NCI-H524 treated with DMSO at 0.1 percent for 48 hours (cell line): ENCODE results near the gene MTURN.

ENCODE experiments used
- DNase-seq: peaks from one replicate; lab custom pipeline; 2025; lab: John Stamatoyannopoulos, UW

Gene MTURN

GRCh38 chr7:30162133-30162532 is 27.3 kb downstream of the MTURN start:
- DNase-seq: no peak

DNA sequence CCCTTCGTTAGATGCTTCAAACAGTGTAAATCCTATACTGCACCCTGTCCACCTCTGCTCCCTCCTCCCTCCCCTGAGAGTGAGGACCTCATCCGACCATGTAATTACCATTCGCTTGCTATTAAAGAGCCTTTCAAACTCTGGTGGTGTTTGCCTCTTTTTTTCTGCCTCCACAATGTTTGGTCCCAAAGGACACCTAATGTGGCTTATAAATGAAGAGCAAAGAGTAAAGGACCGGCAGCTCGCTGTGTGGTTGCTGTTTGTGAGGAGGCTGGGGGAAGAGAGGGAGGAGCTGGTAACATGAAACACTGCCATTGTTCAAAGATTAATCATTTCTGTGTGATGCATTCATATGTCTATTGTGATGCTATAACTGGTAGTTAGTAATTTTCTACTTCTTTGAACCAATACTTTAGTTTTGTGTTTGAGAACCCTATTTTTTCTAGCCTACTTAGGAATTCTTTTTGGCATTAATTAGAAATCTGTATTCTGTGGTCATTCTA is 27.9 kb downstream of the MTURN start:
- no peak for DNase-seq

DNA sequence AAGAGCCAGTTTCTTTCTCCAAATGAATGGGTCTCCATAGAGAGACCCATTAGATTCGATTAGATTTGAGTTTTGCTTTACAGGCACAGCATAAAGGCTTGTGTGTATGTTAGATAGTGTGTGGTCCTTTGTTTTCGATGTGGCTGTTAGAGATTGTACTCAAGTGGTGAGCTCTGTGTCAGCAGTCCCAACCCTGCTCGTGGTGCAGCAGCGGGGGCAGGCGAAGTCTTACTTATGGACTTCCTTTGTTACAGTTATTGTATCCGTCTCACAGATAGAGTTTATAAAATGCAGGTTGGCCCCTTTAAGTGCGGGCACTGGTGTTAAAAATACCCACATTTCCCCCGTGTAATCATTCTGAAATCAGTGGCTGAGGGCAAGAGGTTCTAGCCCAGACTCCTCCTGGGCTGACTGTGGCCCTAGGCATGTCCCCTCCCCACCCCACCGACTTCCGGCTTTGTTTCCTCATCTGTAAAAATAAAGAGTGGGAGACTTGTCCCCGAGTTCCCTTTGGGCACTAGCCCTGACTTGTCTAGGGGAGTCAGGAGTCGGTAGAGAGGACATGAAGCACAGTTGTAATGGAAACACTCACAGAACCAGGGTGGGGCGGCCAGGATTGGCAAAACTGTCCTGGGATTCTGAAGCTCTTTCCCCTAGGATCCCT is 28.6 kb downstream of the MTURN start:
- no peak for DNase-seq

DNA sequence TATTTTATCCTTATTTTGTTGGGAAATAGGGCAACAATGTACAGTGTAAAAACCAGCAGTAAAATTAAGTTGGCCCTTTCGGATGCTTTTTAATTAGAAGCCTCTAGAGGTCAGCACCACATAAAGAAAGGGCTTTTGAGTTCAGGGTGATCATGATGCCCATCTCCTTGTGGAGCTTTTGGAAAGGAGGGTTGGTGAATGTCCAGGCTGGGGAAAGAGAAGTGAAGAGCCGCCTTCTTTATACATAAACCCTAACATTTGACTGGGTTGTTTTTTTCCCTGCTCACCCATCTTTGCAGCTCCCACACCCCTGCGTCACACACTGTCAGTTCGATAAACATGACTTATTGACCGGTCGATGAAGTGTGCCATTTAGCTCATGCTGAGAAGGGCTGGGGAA is 29.8 kb downstream of the MTURN start:
- DNase-seq: no peak

- DNase-seq: no peak
Observed at GRCh38 chr7:30165590-30165989, 30.8 kb downstream of the MTURN start.

DNA sequence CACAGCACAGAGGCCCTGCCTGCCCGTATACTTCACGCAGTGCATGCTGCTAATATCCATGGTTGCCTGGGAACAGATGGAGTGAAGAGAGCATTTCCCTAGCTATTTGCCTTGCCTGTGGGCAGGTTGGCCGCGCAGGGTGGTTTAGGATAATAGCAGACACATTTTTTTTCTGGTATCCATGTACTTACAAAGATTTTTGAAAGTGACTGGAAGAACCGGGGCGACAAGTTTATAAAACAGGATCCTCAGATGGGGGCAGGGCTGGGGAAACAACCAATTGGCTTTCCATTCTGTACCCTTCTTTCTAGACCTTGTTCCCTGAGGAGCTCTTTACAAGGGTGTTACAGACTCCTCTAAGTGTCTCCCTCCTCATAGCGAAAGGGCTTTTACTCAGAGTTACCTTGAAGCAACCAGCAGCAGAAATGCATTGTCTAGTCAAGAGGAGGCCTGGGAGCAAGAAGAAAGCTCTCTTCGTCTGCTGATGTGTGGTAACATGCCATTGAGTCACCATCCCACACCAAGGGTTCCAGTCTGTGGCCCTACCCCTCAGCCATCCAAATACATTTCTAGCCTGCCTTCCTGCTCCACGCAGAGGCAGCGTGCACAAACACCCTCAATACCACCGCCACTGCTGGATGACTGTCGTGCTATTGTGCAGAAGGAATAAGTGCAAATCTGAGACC is 31.5 kb downstream of the MTURN start:
- no peak for DNase-seq

DNA sequence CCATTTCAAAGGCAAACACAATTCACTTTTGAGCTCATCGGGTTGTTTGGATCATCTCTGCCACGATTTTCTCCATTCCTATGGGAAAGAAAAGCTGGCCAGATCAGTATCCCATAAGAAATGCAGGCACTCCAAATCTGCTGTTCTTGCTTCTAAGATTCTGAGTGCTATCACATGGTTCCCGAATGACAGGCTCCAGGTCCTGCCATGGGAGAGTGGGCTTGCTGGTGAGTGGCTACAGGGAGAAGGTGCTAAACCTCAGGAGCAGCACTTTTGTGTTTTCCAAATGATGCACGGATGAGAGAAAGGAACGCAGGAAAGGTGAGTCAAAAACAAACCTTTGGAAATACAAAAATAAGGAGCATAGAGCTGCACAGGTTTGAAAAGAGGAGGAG is 32.1 kb downstream of the MTURN start:
- no peak for DNase-seq

GRCh38 chr7:30167901-30168300 is 33.1 kb downstream of the MTURN start:
- no peak for DNase-seq

- no peak for DNase-seq
Observed at GRCh38 chr7:30168835-30169573, 34.2 kb downstream of the MTURN start.

- no peak for DNase-seq
Observed at GRCh38 chr7:30169579-30169978, 34.8 kb downstream of the MTURN start.

- DNase-seq: no peak
Observed at GRCh38 chr7:30170476-30171205, 35.9 kb downstream of the MTURN start.

DNA sequence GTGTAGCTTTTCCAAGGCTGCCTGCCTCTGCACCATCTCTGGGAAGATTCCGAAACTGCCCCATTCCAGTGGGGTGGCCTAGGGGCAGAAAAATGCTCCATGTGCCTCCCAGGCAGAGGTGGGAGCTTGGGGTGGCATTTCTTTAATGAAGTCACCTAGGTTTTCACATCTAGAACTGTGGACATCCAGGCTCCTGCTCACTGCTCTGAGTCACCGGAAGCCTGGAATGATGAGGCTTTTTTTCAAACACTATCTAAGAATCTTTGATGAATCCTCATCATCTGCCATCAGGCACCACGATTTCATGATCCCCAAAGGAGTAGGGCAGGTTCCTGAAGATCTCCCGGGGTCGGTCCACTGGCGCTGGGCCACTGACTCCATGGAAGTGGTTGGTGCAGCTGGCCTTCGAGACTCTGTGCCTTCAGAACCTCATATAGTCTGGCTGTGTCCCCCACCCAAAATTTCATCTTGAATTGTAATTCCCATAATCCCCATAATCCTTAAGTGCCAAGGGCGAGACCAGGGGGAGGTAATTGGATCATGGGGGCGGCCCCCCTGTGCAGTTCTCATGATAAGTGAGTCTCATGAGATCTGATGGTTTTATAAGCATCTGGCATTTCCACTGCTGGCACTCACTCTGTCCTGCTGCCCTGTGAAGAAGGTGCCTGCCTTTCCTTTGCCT is 37.1 kb downstream of the MTURN start:
- peak; percentile 92 for DNase-seq

DNA sequence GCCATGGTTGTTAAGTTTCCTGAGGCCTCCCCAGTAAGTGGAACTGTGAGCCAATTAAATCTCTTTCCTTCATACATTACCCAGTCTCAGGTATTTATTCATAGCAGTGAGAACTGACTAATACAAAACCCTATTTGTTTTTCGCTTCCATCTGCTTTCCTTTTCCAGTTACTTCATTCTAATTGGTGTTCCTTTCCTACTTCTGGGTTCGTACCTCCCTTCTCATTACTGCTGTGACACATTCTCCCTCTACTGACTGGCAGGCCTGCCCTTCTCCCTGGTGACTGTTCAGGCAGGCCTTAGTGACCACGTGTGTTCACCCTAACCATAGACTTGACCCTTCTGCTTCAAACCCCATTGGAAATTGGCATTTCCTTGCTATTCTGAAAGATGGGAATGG is 37.7 kb downstream of the MTURN start:
- no peak for DNase-seq

GRCh38 chr7:30173058-30173897 is 38.5 kb downstream of the MTURN start:
- DNase-seq: peak; percentile 74

DNA sequence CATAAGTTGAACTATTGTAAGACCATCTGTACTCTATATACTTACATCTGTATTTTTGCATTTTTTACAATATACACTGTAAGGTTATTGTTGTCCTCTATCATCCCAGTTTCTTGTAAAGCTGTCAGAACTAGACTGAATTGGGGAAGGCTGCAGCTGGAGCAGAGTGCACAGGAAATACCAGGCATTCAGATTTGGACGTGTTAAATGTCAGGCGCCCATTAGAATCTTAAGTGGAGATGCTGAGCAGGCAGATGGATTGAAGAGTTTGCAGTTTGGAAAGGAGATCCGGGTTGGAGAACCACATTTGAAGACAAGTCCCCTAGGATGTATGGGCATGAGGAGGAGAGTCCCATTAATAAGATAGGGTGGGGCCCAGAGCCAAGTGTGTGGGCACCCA is 40.4 kb downstream of the MTURN start:
- no peak for DNase-seq

- no peak for DNase-seq
Observed at GRCh38 chr7:30175636-30176147, 40.9 kb downstream of the MTURN start.

- no peak for DNase-seq
Observed at GRCh38 chr7:30176463-30177109, 41.8 kb downstream of the MTURN start.

- no peak for DNase-seq
Observed at GRCh38 chr7:30177186-30177585, 42.4 kb downstream of the MTURN start.

GRCh38 chr7:30177965-30178364 is 43.2 kb downstream of the MTURN start:
- no peak for DNase-seq
